ENCODE results near the gene FBXL14. TPM values are rescaled to one million over a fixed set of nuclear protein-coding genes. Genes with fewer than 3 reads are reported as not detected.

FBXL14 gene
- total RNA-seq, 4 donors from 2014 or later = 12.0 to 22.6 (median 16.0) TPM

GRCh38 chr12:1553536-1553935 is 40.8 kb downstream of the FBXL14 start:
- 91% methylated on average over 14 of the region's 14 CpGs for WGBS
- intact Hi-C loops (cut with DNase I) = no loop called here

GRCh38 chr12:1552911-1553491 is 41.4 kb downstream of the FBXL14 start:
- Histone ChIP-seq H3K36me3 (no peaks in the 10 kb centered on the region), H3K27me3 (no peaks in the 10 kb centered on the region), H3K27ac (replicated peaks in 1 of 4) (no peak overlapping the region), H3K9me3 (no peaks in the 10 kb centered on the region), H3K4me3 (no peak overlapping the region), H3K4me1 (peaks cover 0 to 7% (median 0%) of the 10 kb centered on the region in 4 donors)
- 78% methylated on average over 12 of the region's 12 CpGs for WGBS
- intact Hi-C loops (cut with DNase I) = no loop called here
- no peak for DNase-seq (ENCODE audit: extremely low spot score)
- TF ChIP-seq POLR2AphosphoS5 (IDR thresholded peaks at IDR 0.05) = no peak
- no peak for TF ChIP-seq POLR2A (IDR thresholded peaks at IDR 0.05; ENCODE audit: low read depth)
- TF ChIP-seq, protein P1, sequence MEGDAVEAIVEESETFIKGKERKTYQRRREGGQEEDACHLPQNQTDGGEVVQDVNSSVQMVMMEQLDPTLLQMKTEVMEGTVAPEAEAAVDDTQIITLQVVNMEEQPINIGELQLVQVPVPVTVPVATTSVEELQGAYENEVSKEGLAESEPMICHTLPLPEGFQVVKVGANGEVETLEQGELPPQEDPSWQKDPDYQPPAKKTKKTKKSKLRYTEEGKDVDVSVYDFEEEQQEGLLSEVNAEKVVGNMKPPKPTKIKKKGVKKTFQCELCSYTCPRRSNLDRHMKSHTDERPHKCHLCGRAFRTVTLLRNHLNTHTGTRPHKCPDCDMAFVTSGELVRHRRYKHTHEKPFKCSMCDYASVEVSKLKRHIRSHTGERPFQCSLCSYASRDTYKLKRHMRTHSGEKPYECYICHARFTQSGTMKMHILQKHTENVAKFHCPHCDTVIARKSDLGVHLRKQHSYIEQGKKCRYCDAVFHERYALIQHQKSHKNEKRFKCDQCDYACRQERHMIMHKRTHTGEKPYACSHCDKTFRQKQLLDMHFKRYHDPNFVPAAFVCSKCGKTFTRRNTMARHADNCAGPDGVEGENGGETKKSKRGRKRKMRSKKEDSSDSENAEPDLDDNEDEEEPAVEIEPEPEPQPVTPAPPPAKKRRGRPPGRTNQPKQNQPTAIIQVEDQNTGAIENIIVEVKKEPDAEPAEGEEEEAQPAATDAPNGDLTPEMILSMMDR (IDR thresholded peaks at IDR 0.05) = no peak
- no peak for TF ChIP-seq EP300 (IDR thresholded peaks at IDR 0.05)

More at GRCh38 chr12:1553536-1553935, 40.8 kb downstream of the FBXL14 start:
- TF ChIP-seq POLR2A (IDR thresholded peaks at IDR 0.05; ENCODE audit: low read depth) = no peak
- no peak for TF ChIP-seq POLR2AphosphoS5 (IDR thresholded peaks at IDR 0.05)
- TF ChIP-seq, protein P1 (IDR thresholded peaks at IDR 0.05) = no peak
- TF ChIP-seq EP300 (IDR thresholded peaks at IDR 0.05) = no peak
- no peaks in the 10 kb centered on the region for H3K27me3 ChIP-seq
- H3K9me3 ChIP-seq = no peaks in the 10 kb centered on the region
- no peak overlapping the region for H3K4me3 ChIP-seq
- no peak for DNase-seq (ENCODE audit: extremely low spot score)
- H3K4me1 ChIP-seq = peaks cover 0 to 7% (median 0%) of the 10 kb centered on the region in 4 donors
- H3K36me3 ChIP-seq = no peaks in the 10 kb centered on the region
- no peak overlapping the region for H3K27ac ChIP-seq (replicated peaks in 1 of 4)

GRCh38 chr12:1552171-1552570 is 42.2 kb downstream of the FBXL14 start:
- H3K27ac ChIP-seq (replicated peaks in 1 of 4) = no peak overlapping the region
- DNase-seq (ENCODE audit: extremely low spot score) = no peak
- no peaks in the 10 kb centered on the region for H3K36me3 ChIP-seq
- intact Hi-C loops (cut with DNase I) = no loop called here
- TF ChIP-seq EP300 (IDR thresholded peaks at IDR 0.05) (no peak), POLR2AphosphoS5 (IDR thresholded peaks at IDR 0.05) (no peak), POLR2A (IDR thresholded peaks at IDR 0.05; ENCODE audit: low read depth) (no peak)
- TF ChIP-seq, protein P1 (IDR thresholded peaks at IDR 0.05) = no peak
- H3K27me3 ChIP-seq = no peaks in the 10 kb centered on the region
- H3K4me1 ChIP-seq = peaks cover 0 to 7% (median 0%) of the 10 kb centered on the region in 4 donors
- no peak overlapping the region for H3K4me3 ChIP-seq
- WGBS = 79% methylated on average over 2 of the region's 2 CpGs
- no peaks in the 10 kb centered on the region for H3K9me3 ChIP-seq

DNA sequence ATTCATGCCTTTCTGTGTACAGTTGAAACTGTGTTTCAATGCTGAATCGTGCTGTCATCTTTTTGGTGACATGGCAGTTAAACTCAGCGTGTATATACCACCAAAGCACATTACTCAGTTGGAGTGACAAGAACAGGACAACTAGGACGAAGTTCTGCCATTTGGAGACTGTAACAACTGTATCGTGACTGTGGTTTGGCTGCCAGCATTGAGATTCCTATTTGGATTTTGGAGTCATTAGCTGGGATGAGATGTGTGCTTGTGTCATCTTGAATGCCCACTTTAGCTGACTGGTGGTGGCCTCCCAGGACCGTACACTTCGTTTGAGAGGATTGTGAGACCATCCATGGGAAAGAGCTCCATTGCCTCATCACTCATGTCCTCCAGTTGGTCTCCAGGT is 42.9 kb downstream of the FBXL14 start:
- intact Hi-C loops (cut with DNase I) = no loop called here
- TF ChIP-seq, protein P1 (IDR thresholded peaks at IDR 0.05) = no peak
- TF ChIP-seq POLR2AphosphoS5 (IDR thresholded peaks at IDR 0.05) = no peak
- no peak for TF ChIP-seq POLR2A (IDR thresholded peaks at IDR 0.05; ENCODE audit: low read depth)
- no peak for TF ChIP-seq EP300 (IDR thresholded peaks at IDR 0.05)
- Histone ChIP-seq H3K27ac (replicated peaks in 1 of 4) (no peak overlapping the region), H3K4me1 (peaks cover 0 to 7% (median 0%) of the 10 kb centered on the region in 4 donors), H3K36me3 (no peaks in the 10 kb centered on the region), H3K27me3 (no peaks in the 10 kb centered on the region), H3K9me3 (no peaks in the 10 kb centered on the region), H3K4me3 (no peak overlapping the region)
- 98% methylated on average over 6 of the region's 6 CpGs for WGBS
- no peak for DNase-seq (ENCODE audit: extremely low spot score)

All from esophagus muscularis mucosa (tissue), 4 donors.